ENCODE results near the gene ATP5F1C.

GRCh38 chr10:7788639-7789286 lies 786 bp downstream of the ATP5F1C start:
- TF ChIP-seq ZNF175 (tag by site-specific recombination; IDR thresholded peaks at IDR 0.05): no peak
- TF ChIP-seq, protein P1, sequence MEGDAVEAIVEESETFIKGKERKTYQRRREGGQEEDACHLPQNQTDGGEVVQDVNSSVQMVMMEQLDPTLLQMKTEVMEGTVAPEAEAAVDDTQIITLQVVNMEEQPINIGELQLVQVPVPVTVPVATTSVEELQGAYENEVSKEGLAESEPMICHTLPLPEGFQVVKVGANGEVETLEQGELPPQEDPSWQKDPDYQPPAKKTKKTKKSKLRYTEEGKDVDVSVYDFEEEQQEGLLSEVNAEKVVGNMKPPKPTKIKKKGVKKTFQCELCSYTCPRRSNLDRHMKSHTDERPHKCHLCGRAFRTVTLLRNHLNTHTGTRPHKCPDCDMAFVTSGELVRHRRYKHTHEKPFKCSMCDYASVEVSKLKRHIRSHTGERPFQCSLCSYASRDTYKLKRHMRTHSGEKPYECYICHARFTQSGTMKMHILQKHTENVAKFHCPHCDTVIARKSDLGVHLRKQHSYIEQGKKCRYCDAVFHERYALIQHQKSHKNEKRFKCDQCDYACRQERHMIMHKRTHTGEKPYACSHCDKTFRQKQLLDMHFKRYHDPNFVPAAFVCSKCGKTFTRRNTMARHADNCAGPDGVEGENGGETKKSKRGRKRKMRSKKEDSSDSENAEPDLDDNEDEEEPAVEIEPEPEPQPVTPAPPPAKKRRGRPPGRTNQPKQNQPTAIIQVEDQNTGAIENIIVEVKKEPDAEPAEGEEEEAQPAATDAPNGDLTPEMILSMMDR (tag by site-specific recombination; IDR thresholded peaks at IDR 0.05): no peak
- TF ChIP-seq ZNF24 (tag by site-specific recombination; IDR thresholded peaks at IDR 0.05): no peak
